ENCODE results near the gene TINAG.
"Not testable (repeated sequence)": the region's sequence is repeated elsewhere in the genome, so short reads cannot be mapped to it uniquely, and the experiment has no call there.

Gene TINAG

DNA sequence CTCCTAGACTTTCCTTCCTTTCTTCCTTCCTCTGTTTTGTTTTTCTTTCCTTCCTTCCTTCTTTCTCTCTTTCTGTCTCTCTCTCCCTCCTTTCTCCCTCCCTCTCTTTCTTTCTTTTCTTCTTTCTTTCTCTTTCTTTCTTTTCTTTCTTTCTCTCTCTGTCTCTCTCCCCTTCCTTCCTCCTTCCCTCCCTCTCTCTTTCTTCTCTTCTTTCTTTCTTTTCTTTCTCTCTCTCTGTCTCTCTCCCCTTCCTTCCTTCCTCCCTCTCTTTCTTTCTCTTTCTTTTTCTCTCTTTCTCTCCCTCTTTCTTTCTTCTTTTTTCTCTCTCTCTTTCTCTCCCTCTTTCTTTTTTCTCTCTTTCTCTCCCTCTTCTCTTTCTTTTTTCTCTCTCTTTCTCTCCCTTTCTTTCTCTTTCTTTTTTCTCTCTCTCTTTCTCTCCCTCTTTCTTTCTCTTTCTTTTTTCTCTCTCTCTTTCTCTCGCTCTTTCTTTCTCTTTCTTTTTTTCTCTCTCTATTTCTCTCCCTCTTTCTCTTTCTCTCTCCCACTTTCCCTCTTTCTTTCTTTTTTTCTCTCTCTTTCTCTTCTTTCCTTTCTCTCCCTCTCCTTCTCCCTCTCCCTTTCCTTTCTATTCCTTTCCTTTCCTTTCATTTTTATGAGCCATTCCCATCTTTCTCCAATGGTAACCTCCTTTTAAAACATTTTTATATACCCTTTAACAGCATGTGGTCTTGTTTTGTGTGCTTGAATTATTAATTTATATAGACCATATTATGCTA, 2.3 kb downstream of the TINAG start:
- no peak for DNase-seq

DNA sequence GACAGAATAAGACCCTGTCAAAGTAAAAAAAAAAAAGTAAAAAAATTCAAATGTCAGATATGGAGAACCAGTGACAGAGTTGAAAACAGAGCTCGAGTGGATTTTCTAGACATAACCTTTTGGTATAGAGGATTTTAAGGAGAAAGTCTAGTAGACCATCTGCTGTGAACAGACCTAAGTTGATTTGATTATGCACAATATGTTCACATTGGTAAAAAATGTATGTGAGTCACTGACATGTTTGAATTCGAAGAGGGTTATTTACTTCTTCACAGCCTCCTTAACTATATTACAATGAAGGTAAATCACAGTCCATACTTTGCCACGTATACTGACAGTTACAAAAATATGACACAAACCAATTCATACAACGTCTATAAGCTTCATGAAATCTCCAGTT, 7.4 kb downstream of the TINAG start:
- no peak for DNase-seq

DNA sequence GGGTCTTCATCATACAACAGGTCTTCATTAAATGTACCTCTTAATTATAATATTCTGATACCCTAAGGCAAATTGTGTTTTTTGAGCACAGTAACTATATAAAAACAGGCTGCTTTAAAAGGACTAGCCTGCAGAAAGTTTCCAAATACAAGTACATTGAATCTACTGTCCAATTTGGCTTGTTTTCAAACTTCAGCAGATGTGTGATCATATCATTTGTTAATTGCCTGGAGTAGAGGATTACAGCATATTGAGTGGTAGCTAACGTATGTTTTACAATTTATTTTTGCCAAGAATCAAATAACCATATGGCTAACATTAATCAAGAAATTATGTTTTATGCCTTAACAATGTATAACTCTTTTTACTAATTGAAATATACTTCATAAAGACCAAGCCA, 12.6 kb downstream of the TINAG start:
- DNase-seq: no peak

DNA sequence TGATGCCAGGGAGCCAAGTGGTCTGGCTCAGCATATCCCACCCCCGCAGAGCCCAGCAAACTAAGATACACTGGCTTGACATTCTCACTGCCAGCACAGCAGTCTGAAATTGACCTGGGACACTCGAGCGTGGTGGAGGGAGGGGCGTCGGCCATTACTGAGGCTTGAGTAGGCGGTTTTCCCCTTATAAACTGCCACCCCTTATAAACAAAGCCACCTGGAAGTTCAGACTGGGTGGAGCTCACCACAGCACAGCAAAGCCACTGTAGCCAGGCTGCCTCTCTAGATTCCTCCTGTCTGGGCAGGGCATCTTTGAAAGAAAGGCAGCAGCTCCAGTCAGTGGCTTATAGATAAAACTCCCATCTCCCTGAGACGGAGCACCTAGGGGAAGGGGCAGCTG, 19.4 kb downstream of the TINAG start:
- DNase-seq: no peak

DNA sequence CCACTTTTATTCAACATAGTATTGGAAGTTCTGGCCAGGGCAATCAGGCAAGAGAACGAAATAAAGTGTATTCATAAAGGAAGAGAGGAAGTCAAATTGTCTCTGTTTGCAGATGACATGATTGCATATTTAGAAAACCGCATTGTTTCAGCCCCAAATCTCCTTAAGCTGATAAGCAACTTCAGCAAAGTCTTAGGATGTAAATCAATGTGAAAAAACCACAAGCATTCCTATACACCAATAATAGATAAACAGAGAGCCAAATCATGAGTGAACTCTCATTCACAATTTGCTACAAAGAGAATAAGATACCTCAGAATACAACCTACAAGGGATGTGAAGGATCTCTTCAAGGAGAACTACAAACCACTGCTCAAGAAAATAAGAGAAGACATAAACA, 23.3 kb downstream of the TINAG start:
- not testable (repeated sequence) for DNase-seq

DNA sequence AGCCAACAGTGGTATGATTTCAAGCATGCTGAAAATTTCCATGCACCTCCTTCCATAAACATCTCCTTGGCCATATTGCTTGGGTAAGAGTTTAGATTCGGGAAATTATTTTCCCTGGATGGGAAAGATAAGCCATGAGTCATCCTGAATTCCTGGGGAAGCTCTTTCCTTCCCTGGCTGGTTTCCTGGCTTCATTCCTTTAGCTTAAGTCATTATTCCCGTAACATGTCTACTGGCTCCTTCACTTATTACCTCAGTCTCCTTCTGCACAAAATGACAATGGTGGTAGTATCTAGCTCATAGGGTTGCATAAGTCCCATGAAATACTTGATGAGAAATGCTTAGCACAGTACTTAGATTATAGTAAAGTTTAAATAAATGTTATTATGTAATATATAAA, 27.6 kb downstream of the TINAG start:
- no peak for DNase-seq

DNA sequence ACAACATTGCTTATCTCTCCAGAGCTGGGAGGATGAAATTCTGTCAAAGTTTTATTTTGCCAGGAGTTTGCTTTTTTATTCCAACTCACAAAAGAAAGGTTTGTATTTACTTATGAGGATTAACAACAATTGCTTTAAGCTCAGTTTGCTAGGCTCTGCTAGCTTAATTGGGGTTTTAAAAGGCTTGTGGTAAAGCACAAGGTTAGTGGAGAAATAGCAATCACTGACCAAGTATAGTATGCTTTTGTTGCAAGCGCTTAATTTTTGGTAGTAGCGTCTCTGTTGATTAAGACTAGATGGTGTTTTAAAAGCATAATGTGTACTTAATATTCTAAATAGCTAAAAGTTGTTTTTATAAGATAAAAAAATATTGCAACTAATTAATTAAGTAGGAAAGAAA, 45.7 kb downstream of the TINAG start:
- DNase-seq: no peak

DNA sequence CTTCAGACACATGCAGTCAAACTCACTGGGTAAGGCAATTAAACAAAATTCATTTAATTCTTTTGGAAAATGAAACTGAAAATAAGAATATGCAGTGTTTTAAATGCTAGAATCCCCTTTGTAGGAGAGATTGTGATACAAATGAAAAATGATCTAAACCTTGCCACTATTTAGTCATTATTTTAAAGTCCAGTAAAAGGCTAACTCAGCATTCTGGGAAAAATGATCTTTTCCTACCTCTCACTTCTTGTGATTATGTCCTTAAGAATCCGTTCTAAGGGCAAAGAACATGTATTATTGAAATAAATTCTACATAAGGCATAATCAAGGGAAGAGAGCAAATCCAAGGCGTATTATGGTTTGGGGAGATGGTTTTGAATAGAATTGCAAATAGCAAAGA, 46.4 kb downstream of the TINAG start:
- DNase-seq: no peak

DNA sequence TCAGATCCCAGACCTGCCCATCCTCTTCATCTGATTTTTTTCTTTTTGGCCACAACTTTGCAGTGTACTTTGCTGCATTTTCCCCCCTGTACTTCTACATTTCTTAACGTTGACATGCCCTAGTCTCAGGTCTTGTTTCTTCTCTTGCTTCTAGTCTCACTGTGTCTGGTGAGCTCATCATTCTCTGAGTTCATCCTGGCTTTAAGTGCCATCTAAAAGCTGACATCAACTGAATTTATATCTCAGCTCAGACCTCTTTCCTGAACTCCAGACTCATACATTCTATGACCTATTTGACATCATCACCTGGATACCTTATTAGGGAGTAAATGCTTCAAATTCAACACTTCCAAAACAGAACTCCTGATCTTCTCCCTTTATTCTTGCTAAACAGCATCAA, 48.9 kb downstream of the TINAG start:
- no peak for DNase-seq

DNA sequence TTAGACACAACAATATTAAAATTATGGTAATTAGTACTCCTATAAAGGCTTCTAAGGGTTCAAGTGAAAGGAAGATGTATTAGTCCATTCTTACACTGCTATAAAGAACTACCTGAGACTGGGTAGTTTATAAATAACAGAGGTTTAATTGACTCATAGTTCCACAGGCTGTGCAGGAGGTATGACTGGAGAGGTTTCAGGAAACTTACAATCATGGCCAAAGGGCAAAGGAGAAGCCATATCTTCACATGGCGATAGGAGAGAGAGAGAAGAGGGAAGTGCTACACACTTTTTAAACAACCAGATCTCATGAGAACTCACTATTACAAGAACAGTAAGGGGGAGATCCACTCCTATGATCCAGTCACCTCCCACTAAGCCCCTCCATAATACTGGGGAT, 52.9 kb downstream of the TINAG start:
- DNase-seq: no peak

DNA sequence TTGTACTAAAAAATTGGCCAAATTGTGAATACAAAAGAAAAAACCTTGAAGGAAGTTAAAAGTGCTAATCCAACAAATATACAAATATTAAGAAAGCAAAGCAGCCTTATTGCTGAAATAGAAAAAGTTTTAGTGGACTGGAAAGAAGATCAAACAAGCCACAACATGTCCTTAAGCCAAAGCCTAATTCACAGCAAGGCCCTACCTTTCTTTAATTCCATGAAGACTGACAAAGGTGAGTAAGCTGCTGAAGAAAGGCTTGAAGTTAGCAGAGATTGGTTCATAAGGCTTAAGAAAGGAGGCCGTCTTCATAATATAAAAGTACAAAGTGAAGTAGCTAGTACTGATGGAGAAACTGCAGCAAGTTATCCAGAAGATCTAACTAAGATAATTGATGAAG, 53.5 kb downstream of the TINAG start:
- no peak for DNase-seq

DNA sequence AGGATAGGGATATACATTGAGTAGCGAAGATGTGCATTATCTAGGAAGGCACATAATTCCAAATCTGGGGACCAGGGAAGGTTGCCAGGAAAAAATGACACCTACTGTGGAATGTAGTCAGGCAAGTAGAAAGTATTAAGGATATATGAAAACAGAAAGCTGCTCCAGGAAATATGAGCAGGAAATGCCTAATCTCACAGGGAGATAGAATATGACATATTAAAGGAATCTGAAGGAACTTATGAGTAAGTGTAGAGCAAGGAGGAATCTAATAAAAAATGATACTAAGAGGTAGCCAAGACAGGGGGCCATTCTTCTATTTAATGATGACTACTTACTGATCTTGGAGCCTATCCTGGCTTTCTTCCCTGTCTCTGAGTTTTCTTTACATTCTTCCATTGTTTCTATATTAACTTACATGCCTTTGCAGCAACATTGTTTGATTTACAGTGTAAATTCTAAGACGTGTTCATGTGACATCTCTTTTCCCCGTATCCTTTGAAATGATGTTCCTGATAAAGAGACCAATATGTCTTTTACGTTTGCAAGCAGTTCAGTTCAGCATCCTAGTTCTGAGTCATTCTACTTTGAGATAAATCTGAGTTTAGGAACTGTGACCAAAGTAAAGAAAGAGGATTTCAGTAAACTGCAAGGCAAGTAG, 58.6 kb downstream of the TINAG start:
- DNase-seq: no peak

DNA sequence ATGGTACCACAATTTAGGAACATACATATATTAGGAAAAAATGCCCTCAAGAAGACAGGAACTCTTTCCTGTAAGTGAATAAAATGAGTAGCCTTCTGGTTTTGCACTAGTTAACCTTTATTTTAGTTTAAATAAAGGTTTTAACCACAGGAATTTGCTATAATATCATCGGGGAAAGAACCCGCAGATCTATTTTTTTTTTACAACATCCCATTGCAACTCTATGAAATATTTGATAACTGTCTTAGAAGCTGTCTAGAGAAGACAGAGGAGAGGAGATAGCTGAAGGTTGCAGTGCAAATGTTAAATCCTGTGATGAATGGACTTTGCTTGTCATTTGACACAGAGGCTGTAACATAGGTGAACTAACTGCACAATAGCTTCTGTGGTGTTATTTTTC, 69.5 kb downstream of the TINAG start:
- no peak for DNase-seq

DNA sequence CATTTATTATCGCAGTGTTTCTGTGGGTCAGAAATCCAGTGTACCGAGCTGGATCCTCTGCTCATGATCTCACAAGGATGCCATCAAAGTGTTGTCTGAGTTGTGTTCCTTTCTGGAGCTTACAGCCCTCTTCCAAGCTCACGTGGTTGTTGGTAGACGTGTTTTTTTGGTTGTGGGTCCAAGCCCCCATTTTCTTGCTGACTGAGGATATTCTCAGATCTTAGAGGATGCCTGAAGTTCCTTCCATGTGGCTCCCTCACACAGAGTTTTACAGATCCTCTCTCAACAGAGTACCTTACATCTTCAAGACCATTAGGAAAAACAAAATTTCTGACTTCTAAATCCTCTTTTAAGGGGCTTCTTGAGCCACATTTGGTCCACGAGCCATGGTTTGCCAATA, 78.1 kb downstream of the TINAG start:
- no peak for DNase-seq

DNA sequence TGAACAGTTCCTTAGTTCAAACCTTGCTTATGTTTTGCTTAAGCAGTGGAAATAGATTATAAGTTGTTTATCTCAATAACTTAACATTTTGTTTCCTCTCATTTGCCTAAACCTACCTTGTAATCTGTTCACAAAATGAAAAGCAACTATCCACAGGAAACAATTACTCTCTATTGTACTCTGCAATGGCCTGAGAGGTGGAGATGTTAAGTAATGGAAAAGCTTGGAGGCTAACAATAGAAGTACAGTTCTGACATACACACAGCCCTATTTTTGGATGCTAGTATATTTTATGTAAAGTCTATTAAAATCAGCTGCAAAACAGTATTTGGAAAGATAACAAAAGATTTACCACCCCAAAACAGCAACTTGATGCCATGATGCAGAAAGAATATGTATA, 82.1 kb downstream of the TINAG start:
- DNase-seq: no peak

DNA sequence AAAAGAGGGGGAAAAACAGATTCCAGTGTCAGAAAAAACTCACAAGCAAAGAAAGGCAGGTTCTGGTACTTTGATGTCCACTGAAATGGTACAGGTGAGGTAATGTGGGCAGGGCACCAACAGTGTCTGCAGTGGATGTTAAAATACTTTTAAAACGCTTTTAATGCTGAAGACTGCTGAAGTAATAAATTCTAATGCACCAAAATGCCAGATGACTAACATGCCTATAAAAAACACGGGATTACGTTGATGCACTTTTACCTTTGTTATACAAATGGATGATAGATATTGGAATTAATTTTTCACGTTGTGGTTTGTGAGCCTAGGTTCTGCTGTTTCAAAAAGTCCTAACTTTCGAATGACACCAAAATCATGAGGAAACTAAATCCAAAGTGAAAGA, 83.3 kb downstream of the TINAG start:
- DNase-seq: no peak

DNA sequence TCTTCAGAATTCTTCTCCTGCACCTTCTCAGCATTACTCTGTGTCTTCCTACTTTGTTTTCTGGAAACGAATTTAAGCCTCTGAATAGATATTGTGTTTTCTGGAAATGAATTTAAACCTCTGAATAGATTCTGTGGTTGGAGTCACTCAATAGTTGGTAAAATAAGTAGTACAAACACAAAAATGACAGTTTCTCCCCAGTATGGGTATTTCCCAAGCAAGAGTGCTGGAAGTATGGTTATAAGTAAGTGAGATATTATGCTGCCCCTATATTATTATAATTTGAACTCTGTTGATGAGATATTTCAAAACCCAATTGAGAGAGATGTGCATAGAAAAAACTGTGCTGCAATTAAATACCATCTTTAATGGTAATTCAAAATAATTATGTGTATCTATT, 94.9 kb downstream of the TINAG start:
- DNase-seq: no peak

DNA sequence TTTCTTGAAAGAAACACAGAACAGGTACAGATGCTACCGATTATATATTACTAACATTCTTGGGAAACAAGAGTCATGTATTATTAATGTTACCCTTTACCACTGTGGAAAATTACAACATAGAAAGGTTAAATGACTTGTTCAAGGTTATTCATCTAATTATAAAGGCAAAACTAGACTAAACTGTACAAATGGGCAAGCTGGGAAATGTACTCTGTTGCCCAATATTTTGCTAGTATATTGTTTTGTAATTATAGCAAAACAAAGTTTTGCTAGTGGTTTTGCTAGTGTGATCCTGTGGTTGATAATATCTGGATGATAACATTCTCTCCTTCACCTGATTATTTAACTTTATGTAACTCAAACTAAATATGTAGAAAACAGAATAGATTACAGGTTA, 96.5 kb downstream of the TINAG start:
- DNase-seq: no peak

DNA sequence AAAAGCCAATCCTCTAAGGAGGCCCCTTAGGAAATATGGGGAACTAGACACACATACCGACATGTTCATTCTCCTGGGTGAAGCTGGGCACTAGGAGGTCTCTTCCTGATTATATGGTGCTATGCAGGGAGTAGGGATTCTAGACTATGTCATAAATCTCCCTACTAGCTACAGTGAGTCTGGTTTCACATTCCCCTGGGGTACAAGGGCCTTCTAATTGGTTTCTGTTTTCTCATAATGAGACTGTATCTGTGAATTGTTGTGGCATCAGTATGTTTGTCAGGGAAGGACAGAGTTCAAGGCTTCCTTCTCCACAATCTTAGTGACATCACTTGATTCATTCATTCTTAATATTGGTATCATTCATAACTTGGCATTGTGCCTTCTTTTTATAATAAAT, 103.5 kb downstream of the TINAG start:
- no peak for DNase-seq

DNA sequence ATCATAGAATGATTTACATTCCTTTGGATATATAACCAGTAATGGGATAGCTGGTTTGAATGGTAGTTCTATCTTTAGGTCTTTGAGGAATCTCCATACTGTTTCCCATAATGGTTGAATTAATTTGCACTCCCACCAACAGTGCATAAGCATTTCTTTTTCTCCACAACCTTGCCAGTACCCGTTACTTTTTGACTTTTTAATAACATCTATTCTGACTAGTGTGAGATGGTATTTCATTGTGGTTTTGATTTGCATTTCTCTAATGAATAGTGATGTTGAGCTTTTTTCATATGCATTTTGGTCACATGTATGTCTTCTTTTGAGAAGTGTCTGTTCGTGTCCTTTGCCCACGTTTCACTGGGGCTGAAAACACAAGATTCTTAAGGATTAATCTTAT, 107.3 kb downstream of the TINAG start:
- DNase-seq: no peak

DNA sequence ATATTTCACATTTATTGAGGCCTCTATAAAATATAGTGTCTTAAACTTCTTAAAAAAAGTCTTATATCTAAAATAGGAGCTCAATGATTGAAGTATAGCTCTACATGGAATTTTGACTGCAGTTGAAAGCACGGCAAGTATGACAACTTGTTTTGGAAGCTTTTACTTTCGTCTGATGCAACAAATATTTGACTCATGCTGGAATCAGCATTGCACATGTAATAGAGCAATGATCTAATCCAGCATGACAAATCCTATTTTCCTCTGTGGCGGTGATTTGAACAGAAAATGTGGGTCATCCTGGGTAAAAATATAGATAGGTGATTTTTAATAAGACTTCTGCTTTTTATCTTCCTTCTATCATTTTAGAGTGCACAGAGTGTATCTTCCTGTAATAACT, 111.6 kb downstream of the TINAG start:
- DNase-seq: no peak

DNA sequence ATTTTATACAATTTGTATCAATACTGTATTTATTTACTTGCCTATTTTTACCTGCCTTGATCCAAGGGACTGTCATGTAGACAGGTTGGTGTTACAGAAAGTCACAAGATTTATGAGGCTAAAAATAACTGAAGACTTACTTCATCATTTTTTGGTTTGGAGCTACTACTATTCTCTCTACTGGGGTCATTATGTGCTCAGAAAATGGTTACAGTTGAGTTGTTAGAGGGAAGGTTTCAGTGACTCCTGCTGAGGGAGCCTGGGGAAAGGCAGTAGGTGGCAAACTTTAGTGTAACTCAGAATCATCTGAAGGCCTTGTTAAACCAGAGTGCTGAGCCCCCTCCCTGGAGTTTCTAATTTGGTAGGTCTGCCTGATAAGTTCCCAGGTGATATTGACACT, 118.8 kb downstream of the TINAG start:
- DNase-seq: no peak

DNA sequence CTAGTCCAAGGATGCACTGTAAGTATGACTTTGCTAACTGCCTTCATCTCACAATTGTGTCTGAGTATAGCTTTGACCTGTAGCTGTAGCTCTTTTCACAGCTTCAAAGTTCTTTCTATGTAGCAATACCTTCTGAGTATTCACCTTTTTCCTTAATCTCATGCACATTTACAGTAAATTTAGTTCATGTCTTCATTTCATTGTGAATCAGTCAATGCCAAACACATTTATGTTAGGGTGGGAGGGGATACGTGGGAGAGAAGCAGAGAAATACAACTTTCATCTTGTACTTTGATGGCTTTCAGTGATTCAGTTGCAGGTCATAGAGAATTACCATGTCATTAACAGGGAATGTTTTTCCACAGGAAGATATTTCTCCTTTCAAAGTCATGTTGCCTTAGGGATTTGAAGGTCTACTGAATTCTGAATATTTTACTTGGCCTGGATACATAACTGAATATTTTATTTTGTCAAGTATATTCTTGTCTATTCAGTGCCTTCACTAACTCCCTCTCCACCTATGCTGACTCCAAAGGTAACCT, 119.2 kb downstream of the TINAG start:
- DNase-seq: no peak

DNA sequence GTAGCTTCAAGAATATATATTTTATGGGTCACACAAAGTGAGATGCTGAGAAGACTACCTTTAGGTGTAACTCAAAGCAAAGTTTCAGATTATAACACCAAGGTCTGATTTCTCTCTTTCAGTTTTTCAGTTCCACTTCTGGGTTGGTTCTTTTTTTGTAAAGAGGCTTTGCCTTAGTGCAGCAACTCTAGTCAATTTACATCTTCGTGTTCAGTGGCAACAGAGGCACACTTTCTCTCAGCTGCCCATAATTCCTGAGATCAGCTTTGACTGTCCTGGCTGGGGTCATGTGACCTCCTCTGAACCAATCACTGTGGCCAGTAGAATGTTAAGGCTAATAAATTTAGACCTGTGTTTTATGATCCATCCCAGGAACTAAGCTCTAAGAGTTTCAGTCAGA, 120.2 kb downstream of the TINAG start:
- DNase-seq: no peak

DNA sequence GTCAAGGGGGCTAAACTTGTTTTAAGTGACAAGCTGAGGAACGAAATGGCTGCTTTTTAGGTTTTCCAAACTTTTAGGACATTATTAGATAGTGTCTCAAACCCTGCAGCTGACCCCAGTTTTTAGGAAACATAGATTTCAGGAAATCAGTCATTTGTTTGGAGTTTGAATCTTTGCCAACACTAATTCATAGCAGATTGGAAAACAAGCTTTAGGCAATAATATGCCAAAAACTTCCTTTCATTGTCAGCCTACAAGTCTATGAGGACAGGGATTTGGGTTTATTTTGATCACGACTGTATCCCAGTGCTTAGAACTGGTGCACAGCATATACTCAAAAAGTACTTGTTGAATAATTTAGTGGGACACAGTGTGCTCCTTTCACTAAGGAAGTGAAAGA, 123.2 kb downstream of the TINAG start:
- DNase-seq: no peak

Data from CD4-positive, alpha-beta T cell treated with Interleukin-4 for 4 hours (primary cell).